Activated naive CD8-positive, alpha-beta T cell treated with anti-CD3 and anti-CD28 coated beads for 36 hours (primary cell): Measurements from ENCODE around the gene PSG2. TPM values are rescaled to one million over a fixed set of nuclear protein-coding genes. Genes with fewer than 3 reads are reported as not detected.
"Not testable (repeated sequence)": the region's sequence is repeated elsewhere in the genome, so short reads cannot be mapped to it uniquely, and the experiment has no call there.

ENCODE experiments used
- DNase-seq: peaks from one replicate; pipeline ENCODE4 v3.0.0; 2021
- H3K27ac Mint-ChIP-seq: one replicate; pipeline ENCODE4 v1.8.0; 2022; ENCODE audit warnings: mild to moderate bottlenecking, moderate library complexity, mixed read lengths
- H3K27me3 Mint-ChIP-seq: one replicate; pipeline ENCODE4 v1.8.0; 2022; ENCODE audit warnings: mild to moderate bottlenecking, mixed read lengths
- H3K36me3 Mint-ChIP-seq: one replicate; pipeline ENCODE4 v1.8.0; 2021; ENCODE audit warnings: mild to moderate bottlenecking, mixed read lengths
- H3K4me1 Mint-ChIP-seq: one replicate; pipeline ENCODE4 v1.8.0; 2021; ENCODE audit warnings: mixed read lengths
- H3K4me3 Mint-ChIP-seq: one replicate; pipeline ENCODE4 v1.8.0; 2022; ENCODE audit warnings: mild to moderate bottlenecking, moderate library complexity, mixed read lengths
- H3K9me3 Mint-ChIP-seq: one replicate; pipeline ENCODE4 v1.8.0; 2022; ENCODE audit warnings: mixed read lengths
- total RNA-seq, 2 experiments: library from RNA; stranded (reverse); gene quantifications; one replicate each; pipeline ENCODE4 v1.2.3, GENCODE V29; 2021

The PSG2 gene
- total RNA-seq, 2 experiments from 2014 or later: not detected

GRCh38 chr19:43031645-43032044 lies 50.9 kb downstream of the PSG2 start:
- H3K9me3 Mint-ChIP-seq, H3K36me3 Mint-ChIP-seq, H3K4me3 Mint-ChIP-seq: not testable (repeated sequence)

GRCh38 chr19:43028866-43029265 lies 53.6 kb downstream of the PSG2 start:
- H3K27me3 Mint-ChIP-seq: peaks cover 39% of the 10 kb centered on the region
- no peaks in the 10 kb centered on the region for H3K36me3 Mint-ChIP-seq
- no peak for DNase-seq
- no peak overlapping the region for H3K27ac Mint-ChIP-seq
- H3K9me3 Mint-ChIP-seq: no peaks in the 10 kb centered on the region
- no peaks in the 10 kb centered on the region for H3K4me1 Mint-ChIP-seq
- no peak overlapping the region for H3K4me3 Mint-ChIP-seq

More at GRCh38 chr19:43031645-43032044, 50.9 kb downstream of the PSG2 start:
- H3K27me3 Mint-ChIP-seq: peaks cover 41% of the 10 kb centered on the region
- not testable (repeated sequence) for H3K27ac Mint-ChIP-seq, H3K4me1 Mint-ChIP-seq, DNase-seq

DNA sequence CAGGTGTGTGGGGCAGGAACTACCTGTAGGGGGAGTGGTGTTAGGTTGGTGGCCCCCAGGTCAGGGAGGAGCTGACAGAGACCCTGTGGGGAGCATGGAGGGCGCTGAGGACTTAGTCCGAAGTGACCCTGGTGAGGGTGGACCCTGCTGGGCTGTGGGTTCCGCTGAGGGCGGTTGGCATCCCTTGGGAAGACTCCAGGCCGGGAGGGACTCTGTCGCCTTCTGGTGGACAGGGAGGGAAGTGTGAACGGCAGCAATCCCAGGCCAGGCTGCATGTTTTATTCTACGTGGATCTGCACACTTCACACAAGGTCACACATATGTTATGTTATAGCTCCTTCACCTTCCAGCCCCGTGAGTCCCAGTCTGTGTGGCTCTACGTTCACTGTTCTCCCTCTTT lies 54.5 kb downstream of the PSG2 start:
- not testable (repeated sequence) for DNase-seq, H3K27ac Mint-ChIP-seq, H3K4me3 Mint-ChIP-seq, H3K36me3 Mint-ChIP-seq, H3K4me1 Mint-ChIP-seq, H3K9me3 Mint-ChIP-seq
- H3K27me3 Mint-ChIP-seq: peaks cover 39% of the 10 kb centered on the region

DNA sequence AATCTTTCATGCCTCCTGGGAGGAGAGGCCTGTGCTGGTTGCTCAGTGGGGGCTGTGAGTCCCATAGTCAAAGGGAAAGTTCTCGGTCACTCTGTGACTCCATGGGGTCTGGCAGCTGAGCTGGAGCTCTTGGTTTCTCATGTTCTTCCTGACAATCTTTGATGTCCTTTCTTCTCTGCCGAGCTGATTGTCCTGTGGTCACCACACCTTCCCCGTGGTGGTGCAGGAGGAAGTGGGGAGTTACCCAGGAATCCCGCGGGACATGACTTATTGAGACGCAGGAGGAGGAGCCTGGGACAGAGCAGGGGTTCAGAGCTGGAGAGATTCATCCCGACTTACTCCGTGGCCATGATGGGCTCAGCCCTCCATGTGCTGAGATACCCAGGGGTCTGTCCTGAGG lies 55.4 kb downstream of the PSG2 start:
- H3K4me3 Mint-ChIP-seq, H3K9me3 Mint-ChIP-seq, H3K36me3 Mint-ChIP-seq, H3K27ac Mint-ChIP-seq, H3K4me1 Mint-ChIP-seq, DNase-seq: not testable (repeated sequence)
- H3K27me3 Mint-ChIP-seq: peaks cover 36% of the 10 kb centered on the region

- DNase-seq, H3K4me1 Mint-ChIP-seq, H3K36me3 Mint-ChIP-seq, H3K9me3 Mint-ChIP-seq, H3K27ac Mint-ChIP-seq, H3K4me3 Mint-ChIP-seq: not testable (repeated sequence)
- H3K27me3 Mint-ChIP-seq: peaks cover 32% of the 10 kb centered on the region
These were observed 56.1 kb downstream of the PSG2 start, which contains the start of gene PSG11 for GRCh38 chr19:43026369-43026768. PSG11 (minus strand) TSS chr19:43026469; CDS start chr19:43026372, 97 bp downstream.

- peaks cover 14% of the 10 kb centered on the region for H3K27me3 Mint-ChIP-seq
These were observed 60.4 kb downstream of the PSG2 start for GRCh38 chr19:43022098-43022497.

DNA sequence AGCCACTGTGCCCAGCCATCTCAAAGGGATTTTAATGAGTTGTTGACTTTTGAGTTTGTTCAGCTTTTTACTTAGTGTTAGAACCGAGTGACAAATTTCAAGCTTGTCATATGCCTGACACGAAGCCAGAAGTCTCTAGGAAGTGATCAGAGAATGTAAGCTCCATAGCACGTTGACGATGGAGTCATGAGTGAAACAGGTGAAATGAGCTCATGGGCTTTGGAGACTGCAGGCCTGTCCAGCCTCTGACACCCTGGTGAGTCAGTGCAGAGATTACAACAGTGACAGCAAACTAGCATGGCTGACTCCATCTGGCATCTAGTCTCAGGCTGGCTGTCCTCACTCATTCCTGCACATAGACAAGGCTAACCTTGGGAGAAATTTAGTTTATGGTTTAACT lies 60.9 kb downstream of the PSG2 start:
- not testable (repeated sequence) for DNase-seq, H3K9me3 Mint-ChIP-seq, H3K4me1 Mint-ChIP-seq, H3K27ac Mint-ChIP-seq, H3K36me3 Mint-ChIP-seq, H3K4me3 Mint-ChIP-seq, H3K27me3 Mint-ChIP-seq

More at GRCh38 chr19:43022098-43022497, 60.4 kb downstream of the PSG2 start:
- H3K4me3 Mint-ChIP-seq, H3K4me1 Mint-ChIP-seq, H3K27ac Mint-ChIP-seq, DNase-seq, H3K36me3 Mint-ChIP-seq, H3K9me3 Mint-ChIP-seq: not testable (repeated sequence)

- not testable (repeated sequence) for DNase-seq, H3K36me3 Mint-ChIP-seq, H3K27ac Mint-ChIP-seq, H3K9me3 Mint-ChIP-seq, H3K4me3 Mint-ChIP-seq, H3K4me1 Mint-ChIP-seq
- peaks cover 11% of the 10 kb centered on the region for H3K27me3 Mint-ChIP-seq
These were observed 62.9 kb downstream of the PSG2 start for GRCh38 chr19:43019588-43019987.

Other genes starting within 250 kb of the PSG2 start
- not detected for gene PSG1, start 203.0 kb downstream of the PSG2 start, total RNA-seq
- gene PSG6, start 164.8 kb downstream of the PSG2 start, total RNA-seq: not detected
- not detected for gene PSG7, start 145.5 kb downstream of the PSG2 start, total RNA-seq
- gene PSG11, start 56.2 kb downstream of the PSG2 start, total RNA-seq: not detected
- not detected for gene PSG5, start 103.8 kb upstream of the PSG2 start, total RNA-seq
- gene PSG4, start 122.9 kb upstream of the PSG2 start, total RNA-seq: not detected
- not detected for gene PSG9, start 186.8 kb upstream of the PSG2 start, total RNA-seq